Chondrocyte (in vitro differentiated cells): ENCODE results near the gene LMO2. TPM values are rescaled to one million over a fixed set of nuclear protein-coding genes. Genes with fewer than 3 reads are reported as not detected.

Experiments
- DNase-seq: peaks from one replicate; pipeline ENCODE4 v3.0.0; 2021; ENCODE audit warnings: mixed read lengths, low spot score
- H3K27ac Mint-ChIP-seq: one replicate; pipeline ENCODE4 v1.8.0; 2021; ENCODE audit warnings: mild to moderate bottlenecking, moderate library complexity, mixed read lengths; ENCODE audit not compliant: unreplicated experiment
- H3K27me3 Mint-ChIP-seq: 2 replicates; pipeline ENCODE4 v1.8.0; 2021; ENCODE audit warnings: low read depth, mixed read lengths
- H3K36me3 Mint-ChIP-seq: 2 replicates; pipeline ENCODE4 v1.8.0; 2021; ENCODE audit warnings: low read depth, mixed read lengths
- H3K4me1 Mint-ChIP-seq: 2 replicates; pipeline ENCODE4 v1.8.0; 2021; ENCODE audit warnings: low read depth, mild to moderate bottlenecking, mixed read lengths
- H3K4me3 Mint-ChIP-seq: one replicate; pipeline ENCODE4 v1.8.0; 2021; ENCODE audit warnings: mild to moderate bottlenecking, moderate library complexity, mixed read lengths; ENCODE audit not compliant: unreplicated experiment
- H3K9me3 Mint-ChIP-seq: 2 replicates; pipeline ENCODE4 v1.8.0; 2021; ENCODE audit warnings: low read depth, mixed read lengths
- total RNA-seq: library from RNA; stranded (reverse); gene quantifications from 3 replicates; pipeline ENCODE4 v1.2.1, GENCODE V29; 2021
- TF ChIP-seq, protein P1 (sequence below): fragments of 200-600 bp; sonication (generic); IDR thresholded peaks from 2 replicates; pipeline ENCODE4 v1.5.0; 2021; ENCODE audit warnings: antibody characterized with exemption, mild to moderate bottlenecking, moderate library complexity

The LMO2 gene
- total RNA-seq, 1 donor from 2014 or later: not detected

DNA sequence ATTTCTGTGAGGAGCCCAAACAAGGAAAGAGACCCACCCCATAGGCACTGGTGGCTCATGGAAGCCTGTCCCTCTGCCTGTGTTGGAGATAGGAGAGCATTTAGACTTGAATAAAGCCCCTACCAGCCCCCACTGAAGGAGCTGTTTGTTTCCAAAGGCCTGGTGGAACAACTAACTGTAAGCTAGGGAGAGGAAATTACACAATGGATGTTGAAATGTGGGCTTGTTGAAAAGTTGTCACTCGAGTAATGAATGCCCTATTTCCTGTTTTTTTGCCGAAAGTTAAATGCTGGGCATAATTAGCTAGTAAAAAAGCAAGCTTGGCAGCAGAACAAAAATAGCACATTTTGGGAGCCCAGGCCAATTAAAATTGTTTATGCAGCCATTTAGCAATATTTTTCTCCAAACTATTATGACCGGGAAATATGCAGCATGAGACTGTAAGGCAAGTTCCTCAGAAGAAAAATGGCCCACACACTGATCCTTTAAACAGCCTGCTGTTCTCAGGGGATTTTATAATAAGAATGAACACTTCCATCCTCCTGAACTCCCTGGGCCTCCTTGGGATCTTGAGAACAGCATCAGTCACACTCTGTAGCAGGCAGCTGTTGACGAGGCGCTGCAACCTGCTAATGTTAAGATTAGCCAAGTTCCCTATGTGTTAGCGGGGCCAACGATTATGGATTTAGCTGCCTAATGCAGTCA is 38.6 kb upstream of the LMO2 start:
- Mint-ChIP-seq H3K27me3 (peaks cover 6% of the 10 kb centered on the region), H3K4me1 (peaks cover 16% of the 10 kb centered on the region), H3K4me3 (no peak overlapping the region), H3K9me3 (peaks cover 7% of the 10 kb centered on the region), H3K27ac (no peak overlapping the region), H3K36me3 (peaks cover 2% of the 10 kb centered on the region)
- no peak for DNase-seq
- TF ChIP-seq, protein P1, sequence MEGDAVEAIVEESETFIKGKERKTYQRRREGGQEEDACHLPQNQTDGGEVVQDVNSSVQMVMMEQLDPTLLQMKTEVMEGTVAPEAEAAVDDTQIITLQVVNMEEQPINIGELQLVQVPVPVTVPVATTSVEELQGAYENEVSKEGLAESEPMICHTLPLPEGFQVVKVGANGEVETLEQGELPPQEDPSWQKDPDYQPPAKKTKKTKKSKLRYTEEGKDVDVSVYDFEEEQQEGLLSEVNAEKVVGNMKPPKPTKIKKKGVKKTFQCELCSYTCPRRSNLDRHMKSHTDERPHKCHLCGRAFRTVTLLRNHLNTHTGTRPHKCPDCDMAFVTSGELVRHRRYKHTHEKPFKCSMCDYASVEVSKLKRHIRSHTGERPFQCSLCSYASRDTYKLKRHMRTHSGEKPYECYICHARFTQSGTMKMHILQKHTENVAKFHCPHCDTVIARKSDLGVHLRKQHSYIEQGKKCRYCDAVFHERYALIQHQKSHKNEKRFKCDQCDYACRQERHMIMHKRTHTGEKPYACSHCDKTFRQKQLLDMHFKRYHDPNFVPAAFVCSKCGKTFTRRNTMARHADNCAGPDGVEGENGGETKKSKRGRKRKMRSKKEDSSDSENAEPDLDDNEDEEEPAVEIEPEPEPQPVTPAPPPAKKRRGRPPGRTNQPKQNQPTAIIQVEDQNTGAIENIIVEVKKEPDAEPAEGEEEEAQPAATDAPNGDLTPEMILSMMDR: no peak

DNA sequence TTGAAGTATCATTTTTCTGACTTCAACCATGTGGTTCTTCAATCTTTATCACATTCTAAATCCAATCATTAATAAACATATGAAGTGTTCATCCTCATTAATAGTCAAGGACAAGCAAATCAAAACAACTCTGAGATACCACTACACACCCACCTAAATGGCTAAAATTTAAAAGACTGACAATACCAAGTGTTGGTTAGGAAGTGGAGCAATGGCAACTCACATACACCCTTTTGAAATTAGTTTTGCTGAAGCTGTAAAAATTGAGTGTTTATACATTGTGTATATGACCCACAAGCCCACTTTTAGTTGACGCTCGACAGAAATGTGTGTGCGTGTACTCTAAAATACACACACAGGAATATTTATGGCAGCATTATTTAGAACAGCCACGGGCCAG is 36.7 kb upstream of the LMO2 start:
- TF ChIP-seq, protein P1: no peak
- H3K27ac Mint-ChIP-seq: no peak overlapping the region
- no peak overlapping the region for H3K4me3 Mint-ChIP-seq
- peaks cover 7% of the 10 kb centered on the region for H3K9me3 Mint-ChIP-seq
- H3K27me3 Mint-ChIP-seq: peaks cover 12% of the 10 kb centered on the region
- DNase-seq: no peak
- peaks cover 2% of the 10 kb centered on the region for H3K36me3 Mint-ChIP-seq
- H3K4me1 Mint-ChIP-seq: peaks cover 16% of the 10 kb centered on the region

DNA sequence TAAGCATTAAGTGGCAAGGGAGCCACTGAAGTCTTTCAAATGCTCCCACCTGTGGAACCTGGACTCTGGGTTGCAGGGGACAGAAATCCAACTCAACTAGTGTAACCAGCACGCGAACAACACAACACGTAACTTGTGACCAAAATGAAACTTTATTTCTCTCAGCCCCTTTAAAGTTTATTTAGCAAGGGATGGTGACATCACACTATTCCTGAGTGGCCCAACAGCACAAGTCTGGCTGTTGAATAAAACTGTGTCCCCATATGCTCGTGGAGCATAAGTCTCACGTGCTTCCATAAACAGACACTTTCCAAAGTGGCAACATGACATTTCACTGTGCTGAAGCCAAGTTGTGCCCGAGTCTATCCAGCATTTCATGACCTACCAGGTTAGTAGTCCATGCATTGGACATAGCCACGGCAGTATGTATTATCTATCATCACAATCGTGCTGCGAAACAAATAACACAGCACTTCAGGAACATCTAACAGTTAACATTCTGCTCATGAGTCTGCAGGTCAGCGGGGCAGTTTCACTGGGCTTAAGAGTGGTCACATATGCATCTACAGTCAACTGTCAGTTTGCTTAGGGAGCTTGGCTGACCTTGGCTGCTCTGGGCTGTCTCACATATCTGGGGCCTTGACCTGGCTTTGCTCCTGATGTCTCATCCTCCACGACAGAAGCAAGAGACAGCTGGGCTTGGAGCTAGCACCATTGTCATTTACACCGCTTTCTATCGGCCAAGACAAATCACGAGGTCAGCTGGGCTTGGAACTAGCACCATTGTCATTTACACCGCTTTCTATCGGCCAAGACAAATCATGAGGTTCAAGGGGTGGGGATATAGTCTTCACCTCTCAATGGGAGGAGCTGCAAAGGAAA is 35.0 kb upstream of the LMO2 start:
- Mint-ChIP-seq H3K36me3 (no peaks in the 10 kb centered on the region), H3K4me3 (no peak overlapping the region), H3K27ac (no peak overlapping the region), H3K4me1 (peaks cover 11% of the 10 kb centered on the region), H3K9me3 (peaks cover 2% of the 10 kb centered on the region), H3K27me3 (peaks cover 14% of the 10 kb centered on the region)
- DNase-seq: no peak
- TF ChIP-seq, protein P1: no peak

DNA sequence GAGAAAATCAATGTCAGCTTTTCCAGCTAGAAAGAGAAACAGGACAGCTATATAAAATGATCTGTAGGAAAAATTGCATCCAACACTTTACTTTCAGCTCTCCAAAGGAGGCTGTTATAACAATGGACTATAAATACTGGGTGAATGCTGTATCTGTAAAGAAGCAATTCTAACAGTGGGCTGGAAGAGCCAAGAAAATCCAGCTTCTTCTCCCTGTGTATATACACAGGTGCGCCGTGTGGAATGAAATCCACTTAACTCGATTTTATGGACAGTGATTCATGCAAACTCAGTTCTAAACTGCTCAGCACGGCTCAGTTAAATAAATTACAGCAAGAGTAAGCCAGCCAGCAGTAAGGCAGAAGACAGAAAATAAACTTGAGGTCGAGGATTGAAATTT is 32.5 kb upstream of the LMO2 start:
- Mint-ChIP-seq H3K9me3 (no peaks in the 10 kb centered on the region), H3K27ac (no peak overlapping the region), H3K4me1 (no peaks in the 10 kb centered on the region), H3K4me3 (no peak overlapping the region), H3K27me3 (peaks cover 16% of the 10 kb centered on the region), H3K36me3 (no peaks in the 10 kb centered on the region)
- TF ChIP-seq, protein P1: no peak
- no peak for DNase-seq

DNA sequence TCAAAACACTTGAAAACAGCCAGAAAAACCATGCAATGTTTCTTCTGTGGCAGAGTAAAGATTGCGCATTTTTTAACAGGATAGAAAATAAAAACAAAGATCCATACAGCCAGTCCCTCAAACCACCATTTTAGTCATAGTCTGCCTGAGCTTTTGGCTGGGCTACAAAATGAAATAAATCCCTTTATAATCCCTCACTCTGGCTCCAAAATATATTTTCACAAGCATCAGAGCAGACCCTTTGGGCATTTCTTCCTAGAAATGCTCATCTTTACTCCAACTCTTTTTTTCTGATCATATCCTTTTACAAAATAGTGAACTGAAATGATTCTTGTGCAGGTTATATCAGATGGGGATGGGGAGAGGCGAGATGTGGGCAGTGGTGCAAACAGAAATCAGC is 31.8 kb upstream of the LMO2 start:
- Mint-ChIP-seq H3K27me3 (peaks cover 16% of the 10 kb centered on the region), H3K36me3 (no peaks in the 10 kb centered on the region), H3K27ac (no peak overlapping the region), H3K4me1 (no peaks in the 10 kb centered on the region), H3K9me3 (no peaks in the 10 kb centered on the region), H3K4me3 (no peak overlapping the region)
- TF ChIP-seq, protein P1: no peak
- no peak for DNase-seq
